Upper lobe of left lung (tissue), 6 donors: Measurements from ENCODE around the gene DMGDH. TPM values are rescaled to one million over a fixed set of nuclear protein-coding genes. Genes with fewer than 3 reads are reported as not detected.

Experiments
- ATAC-seq, 2 donors: fragments of 200-7000 bp; cut with Tn5 transposase; one replicate each; pipeline ENCODE4 v1.9.1; 2022; ENCODE audit warnings: mild to moderate bottlenecking in 2 of 2, moderate library complexity in 2 of 2; ENCODE audit not compliant: low FRiP score in 2 of 2
- DNase-seq, 2 donors: peaks; one replicate each; pipeline ENCODE4 v3.0.0-alpha.2; 2019 to 2020
- H3K27ac ChIP-seq, 4 donors: fragments of 200-600 bp; sonication (generic); one replicate each; pipeline ENCODE4 v1.5.1; 2016 to 2019
- H3K27me3 ChIP-seq, 4 donors: fragments of 200-600 bp; sonication (generic); one replicate each; pipeline ENCODE4 v1.5.1; 2017 to 2019
- H3K36me3 ChIP-seq, 4 donors: fragments of 200-600 bp; sonication (generic); one replicate each; pipeline ENCODE4 v1.5.1; 2016 to 2019
- H3K4me1 ChIP-seq, 4 donors: fragments of 200-600 bp; sonication (generic); one replicate each; pipeline ENCODE4 v1.5.1; 2018 to 2019
- H3K4me3 ChIP-seq, 4 donors: fragments of 200-600 bp; sonication (generic); one replicate each; pipeline ENCODE4 v1.5.1; 2017 to 2019; ENCODE audit warnings: mild to moderate bottlenecking in 2 of 4, moderate library complexity in 1 of 4
- H3K9me3 ChIP-seq, 4 donors: fragments of 200-600 bp; sonication (generic); one replicate each; pipeline ENCODE4 v1.5.1; 2018 to 2019
- EP300 ChIP-seq, 4 donors: sonication (generic); formaldehyde crosslinking; IDR thresholded peaks; one replicate each; pipeline ENCODE4 v1.5.1; 2017; ENCODE audit warnings: antibody characterized with exemption in 4 of 4, control low read depth in 2 of 4
- POLR2A ChIP-seq, 4 donors: fragments of 450-650 bp; IDR thresholded peaks; one replicate each; pipeline ENCODE4 v1.5.1; 2016 to 2017; ENCODE audit warnings: antibody characterized with exemption in 4 of 4, mild to moderate bottlenecking in 2 of 4
- POLR2AphosphoS5 ChIP-seq, 2 donors: sonication (generic); formaldehyde crosslinking; IDR thresholded peaks; one replicate each; pipeline ENCODE4 v1.5.1; 2017; ENCODE audit warnings: antibody characterized with exemption in 2 of 2
- WGBS, 2 donors: methylation state at CpG; one replicate each; pipeline ENCODE4 v1.1.5; 2017 to 2018; 5-methylcytosine and 5-hydroxymethylcytosine counted together
- total RNA-seq, 6 donors: library from RNA; depleted of rRNA in 4 of 6; stranded (reverse); fragments of >200 nt in 4 of 6; gene quantifications; one replicate each; pipeline versions ENCODE4 v1.1.0 to v1.2.1, GENCODE V29; 2016 to 2021
- TF ChIP-seq, protein P1 (sequence below), 6 experiments: fragments of 450-650 bp in 4 of 6; fragments of 200-600 bp in 2 of 6; sonication (generic) in 2 of 6; IDR thresholded peaks; one replicate each; pipeline ENCODE4 v1.5.1; 2016 to 2019; ENCODE audit warnings: antibody characterized with exemption in 6 of 6
- donor health status: DM: no; HTN: no; CAD: no; lungs with moderate emphysema.
- donor health status: DM: no; HTN: yes; CAD: no; lungs with severe emphysema.

The DMGDH gene
- total RNA-seq = 1 to 10 TPM in 4 of 6 donors, under 1 TPM in 2; 0.46 to 1.3 (median 1.1) TPM

DNA sequence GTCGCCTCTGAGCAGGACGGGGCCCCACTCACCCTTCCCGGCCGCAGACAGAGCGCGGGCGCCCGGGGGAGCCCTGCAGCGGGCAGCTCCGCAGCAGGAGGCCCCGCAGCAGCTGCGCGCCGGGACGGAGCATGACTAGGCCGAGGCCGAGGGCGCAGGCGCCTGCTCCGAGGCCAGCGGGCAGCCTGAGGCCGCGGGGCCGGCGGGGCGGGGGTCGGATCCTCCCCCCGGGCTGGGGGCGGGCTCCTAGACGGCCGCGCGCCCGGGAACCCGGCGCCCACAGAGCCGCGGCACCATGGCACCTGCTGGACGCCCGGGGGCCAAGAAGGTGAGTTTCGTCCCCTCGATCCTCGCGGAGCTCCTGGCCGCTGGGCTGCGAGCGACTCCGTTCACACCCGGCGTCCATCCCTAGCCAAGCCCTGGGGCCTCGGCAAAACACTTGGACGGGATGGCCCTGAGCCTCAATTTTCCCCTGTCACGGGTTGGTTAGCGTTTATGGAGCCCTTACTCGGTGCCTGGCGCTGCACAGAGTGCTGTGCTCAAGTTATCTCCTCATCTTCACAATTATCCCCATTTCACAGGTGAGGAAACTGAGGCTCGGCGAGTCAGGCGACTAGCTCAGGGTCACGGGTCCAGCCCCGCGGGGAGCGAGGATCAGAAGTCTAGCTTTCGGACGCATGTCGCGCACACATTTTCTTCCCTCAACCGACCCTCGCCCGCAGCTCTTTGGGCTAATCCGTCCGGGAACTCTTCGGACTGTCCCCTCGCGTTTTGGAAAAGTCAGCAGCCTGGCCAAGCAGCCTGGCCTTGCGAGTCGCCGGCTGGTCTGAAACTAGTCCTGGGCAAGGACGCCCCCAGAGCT is at the start of gene DMGDH, which contains the start of gene BHMT2:
Gene DMGDH, minus strand, starts transcription at position 187 of the 862 bp plus-strand sequence. Its CDS starts 54 bp downstream, at position 133.
Gene BHMT2, plus strand, starts transcription at position 280 of the 862 bp plus-strand sequence. Its CDS starts 16 bp downstream, at position 296.
- H3K27me3 ChIP-seq = peaks cover 0 to 6% (median 2%) of the 10 kb centered on the region in 4 donors
- DNase-seq = peak in 1 of 2 donors; percentile 88
- peak within 1 kb of the TSS in 1 of 4 donors; percentile 15 for H3K27ac ChIP-seq
- peaks cover 0 to 12% (median 0%) of the 10 kb centered on the region in 4 donors for H3K4me1 ChIP-seq
- WGBS, 2 donors = 51 to 75% methylated on average over 22 to 50 of the region's 79 CpGs
- no peaks in the 10 kb centered on the region for H3K36me3 ChIP-seq
- H3K9me3 ChIP-seq = peaks cover 0 to 3% (median 0%) of the 10 kb centered on the region in 4 donors
- H3K4me3 ChIP-seq = peak within 1 kb of the TSS in 3 of 4 donors; percentile 35 to 44 (median 41)
- peak in 1 of 2 donors; percentile 93 for ATAC-seq
- TF ChIP-seq, protein P1, sequence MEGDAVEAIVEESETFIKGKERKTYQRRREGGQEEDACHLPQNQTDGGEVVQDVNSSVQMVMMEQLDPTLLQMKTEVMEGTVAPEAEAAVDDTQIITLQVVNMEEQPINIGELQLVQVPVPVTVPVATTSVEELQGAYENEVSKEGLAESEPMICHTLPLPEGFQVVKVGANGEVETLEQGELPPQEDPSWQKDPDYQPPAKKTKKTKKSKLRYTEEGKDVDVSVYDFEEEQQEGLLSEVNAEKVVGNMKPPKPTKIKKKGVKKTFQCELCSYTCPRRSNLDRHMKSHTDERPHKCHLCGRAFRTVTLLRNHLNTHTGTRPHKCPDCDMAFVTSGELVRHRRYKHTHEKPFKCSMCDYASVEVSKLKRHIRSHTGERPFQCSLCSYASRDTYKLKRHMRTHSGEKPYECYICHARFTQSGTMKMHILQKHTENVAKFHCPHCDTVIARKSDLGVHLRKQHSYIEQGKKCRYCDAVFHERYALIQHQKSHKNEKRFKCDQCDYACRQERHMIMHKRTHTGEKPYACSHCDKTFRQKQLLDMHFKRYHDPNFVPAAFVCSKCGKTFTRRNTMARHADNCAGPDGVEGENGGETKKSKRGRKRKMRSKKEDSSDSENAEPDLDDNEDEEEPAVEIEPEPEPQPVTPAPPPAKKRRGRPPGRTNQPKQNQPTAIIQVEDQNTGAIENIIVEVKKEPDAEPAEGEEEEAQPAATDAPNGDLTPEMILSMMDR (IDR thresholded peaks at IDR 0.05) = no peak
- TF ChIP-seq POLR2A (IDR thresholded peaks at IDR 0.05) (no peak), POLR2AphosphoS5 (IDR thresholded peaks at IDR 0.05) (no peak), EP300 (IDR thresholded peaks at IDR 0.05) (no peak)

DNA sequence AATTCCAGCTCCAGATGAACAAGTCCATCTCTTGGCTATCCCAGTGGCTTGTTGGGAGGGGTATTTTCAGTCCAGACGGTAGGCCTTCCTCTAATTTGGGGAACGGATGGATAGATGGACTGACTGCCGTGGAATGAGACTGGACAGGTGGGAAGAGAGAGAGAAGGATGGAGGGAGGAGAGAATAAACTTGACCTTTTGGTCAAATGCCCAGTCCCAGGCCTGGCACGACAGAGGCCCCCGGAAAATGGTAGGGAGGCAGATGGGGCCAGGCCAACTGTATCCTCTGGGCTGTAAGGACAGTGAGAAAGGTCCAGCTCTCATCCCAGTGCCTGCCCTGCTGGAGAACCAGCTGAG is 43.2 kb upstream of the DMGDH start:
- TF ChIP-seq POLR2A (IDR thresholded peaks at IDR 0.05) = no peak
- no peak for TF ChIP-seq EP300 (IDR thresholded peaks at IDR 0.05)
- TF ChIP-seq, protein P1 (IDR thresholded peaks at IDR 0.05) = no peak
- Histone ChIP-seq H3K27me3 (peaks cover 0 to 13% (median 11%) of the 10 kb centered on the region in 4 donors), H3K4me3 (no peak overlapping the region), H3K27ac (no peak overlapping the region), H3K36me3 (no peaks in the 10 kb centered on the region), H3K4me1 (peaks cover 0 to 10% (median 2%) of the 10 kb centered on the region in 4 donors), H3K9me3 (no peaks in the 10 kb centered on the region)
- DNase-seq (no peak), ATAC-seq (no peak)
- 78 to 90% methylated on average over 5 of the region's 5 CpGs for WGBS, 2 donors

DNA sequence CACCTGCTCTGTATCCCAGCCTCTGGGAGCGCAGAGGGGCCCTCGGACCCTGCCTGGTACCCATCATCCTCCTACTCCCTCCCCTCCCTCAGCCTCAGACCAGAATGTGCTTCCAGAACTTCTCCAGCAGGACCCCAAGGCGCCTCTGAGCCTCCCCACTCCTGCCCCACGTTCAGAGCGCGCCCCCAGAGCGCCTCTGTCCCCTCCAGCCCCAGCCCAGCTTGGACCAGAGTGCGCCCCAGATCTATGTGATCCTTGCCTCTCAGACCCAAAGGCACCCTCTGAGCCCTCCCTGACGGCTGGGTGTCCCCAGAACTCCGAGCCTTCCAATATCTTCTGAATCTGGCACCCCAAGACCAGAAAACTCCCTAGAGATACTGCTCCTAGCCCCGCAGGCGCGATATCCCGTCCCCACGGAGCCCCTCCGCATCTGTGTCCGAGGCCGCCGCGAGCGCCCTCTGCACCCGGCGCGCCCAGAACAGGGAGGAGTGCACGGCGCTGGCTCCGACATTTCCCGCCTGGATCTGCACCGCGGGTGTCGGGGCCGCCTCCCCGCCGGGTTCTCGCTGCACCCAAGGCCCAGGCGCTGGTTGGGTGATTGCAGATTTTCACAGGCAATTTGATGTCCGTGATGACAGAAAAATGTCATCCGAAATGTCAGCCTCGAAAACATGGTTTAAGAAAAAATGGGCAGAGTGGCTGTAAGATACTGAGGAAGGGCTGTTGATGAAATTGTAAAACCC is 42.7 kb upstream of the DMGDH start:
- 10 to 17% methylated on average over 18 to 39 of the region's 39 CpGs for WGBS, 2 donors
- peaks cover 0 to 10% (median 2%) of the 10 kb centered on the region in 4 donors for H3K4me1 ChIP-seq
- TF ChIP-seq, protein P1 (IDR thresholded peaks at IDR 0.05) = no peak
- TF ChIP-seq EP300 (IDR thresholded peaks at IDR 0.05) (no peak), POLR2AphosphoS5 (IDR thresholded peaks at IDR 0.05) (no peak), POLR2A (IDR thresholded peaks at IDR 0.05) (no peak)
- peak; percentile 23 to 28 for ATAC-seq
- H3K36me3 ChIP-seq = no peaks in the 10 kb centered on the region
- peak overlapping the region in 1 of 4 donors; percentile 8 for H3K4me3 ChIP-seq
- H3K27ac ChIP-seq = no peak overlapping the region
- peak in 1 of 2 donors; percentile 82 for DNase-seq
- peaks cover 0 to 13% (median 11%) of the 10 kb centered on the region in 4 donors for H3K27me3 ChIP-seq
- H3K9me3 ChIP-seq = no peaks in the 10 kb centered on the region

DNA sequence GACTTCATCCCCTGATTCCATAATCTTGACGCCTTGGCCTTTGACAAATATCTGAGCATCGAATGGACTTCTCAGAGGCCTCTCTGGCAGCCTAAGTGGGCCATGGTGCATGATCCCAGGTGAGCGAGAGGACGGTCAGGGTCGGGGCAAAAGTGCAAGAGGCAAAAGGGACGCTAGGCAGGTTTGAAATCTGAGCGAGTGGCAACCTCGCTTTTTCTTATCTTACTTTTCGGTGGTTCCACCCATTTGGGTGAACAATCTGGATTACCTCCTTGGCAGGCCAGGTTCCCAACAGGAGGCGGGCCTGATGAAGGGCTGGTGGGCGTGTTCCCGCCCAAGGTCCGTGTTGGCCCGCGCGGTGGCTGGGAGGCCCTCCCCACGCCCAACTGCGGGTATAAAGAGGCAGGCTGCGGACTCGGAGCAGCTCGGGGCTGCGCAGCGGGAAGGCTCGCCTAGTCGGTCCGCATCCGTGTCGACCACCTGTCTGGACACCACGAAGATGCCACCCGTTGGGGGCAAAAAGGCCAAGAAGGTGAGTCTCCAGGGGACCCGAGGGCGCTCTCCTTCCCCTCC is 42.0 kb upstream of the DMGDH start, which contains the start of gene BHMT:
Gene BHMT, plus strand, starts transcription at position 423 of the 573 bp plus-strand sequence. Its CDS starts 77 bp downstream, at position 500.
- TF ChIP-seq EP300 (IDR thresholded peaks at IDR 0.05) (no peak), POLR2AphosphoS5 (IDR thresholded peaks at IDR 0.05) (no peak), POLR2A (IDR thresholded peaks at IDR 0.05) (no peak)
- TF ChIP-seq, protein P1 (IDR thresholded peaks at IDR 0.05) = no peak
- no peak within 1 kb of the TSS for H3K27ac ChIP-seq
- 31 to 63% methylated on average over 11 to 30 of the region's 32 CpGs for whole genome bisulfite sequencing, 2 donors
- ATAC-seq (peak; percentile 24 to 38), DNase-seq (peak in 1 of 2 donors; percentile 72)
- H3K4me3 ChIP-seq = peak within 1 kb of the TSS in 1 of 4 donors; percentile 8
- H3K9me3 ChIP-seq = no peaks in the 10 kb centered on the region
- peaks cover 0 to 13% (median 11%) of the 10 kb centered on the region in 4 donors for H3K27me3 ChIP-seq
- no peaks in the 10 kb centered on the region for H3K36me3 ChIP-seq
- peaks cover 0 to 10% (median 2%) of the 10 kb centered on the region in 4 donors for H3K4me1 ChIP-seq
